K562 (cell line): ENCODE data around the gene CD74. TPM values are rescaled to one million over a fixed set of nuclear protein-coding genes. Genes with fewer than 3 reads are reported as not detected.

ENCODE experiments used
- ATAC-seq: fragments of 200-7000 bp; cut with Tn5 transposase; 3 replicates; pipeline ENCODE4 v1.9.1; 2020; ENCODE audit warnings: moderate library complexity
- BruUV-seq: library from RNA; stranded (reverse); fragments of 400-500 nt; replicated peaks from 2 replicates; lab custom pipeline; 2021; lab: Mats Ljungman, UMichigan
- CTCF ChIA-PET: fragments of 300-600 bp; formaldehyde crosslinking; extraction: SDS; loops from one replicate; lab custom pipeline; 2021; ENCODE audit warnings: low intra/inter-chr PET ratio; lab: Yijun Ruan, JAX
- POLR2A ChIA-PET: fragments of 300-600, 350-650 bp; sonication (Branson Sonifier 250); formaldehyde crosslinking; extraction: SDS; loops from one replicate; lab custom pipeline; 2021; ENCODE audit warnings: antibody characterized with exemption, inconsistent platforms; lab: Yijun Ruan, JAX
- DNase-seq, 4 experiments: peaks; one replicate each; pipeline versions ENCODE4 v3.0.0 to v3.0.0-alpha.2; 2011 to 2018; ENCODE audit warnings: low spot score in 3 of 4, mixed read lengths in 3 of 4; ENCODE audit errors: extremely low read depth in 1 of 4
- FAIRE-seq: peaks from 2 replicates; lab custom pipeline; 2011; peaks lifted over from hg19 to GRCh38; lab: Jason Lieb, UNC
- H2AFZ ChIP-seq: 2 replicates; pipeline ENCODE4 v1.6.0; 2011; ENCODE audit warnings: low read depth, low read length, control low read depth, inconsistent platforms
- H3K27ac ChIP-seq: fragments of 200-600 bp; 3 replicates; pipeline ENCODE4 v1.8.0; 2011; ENCODE audit warnings: low read depth, mild to moderate bottlenecking, control low read depth, inconsistent platforms, low read length, moderate library complexity, mixed read lengths; ENCODE audit errors: extremely low read depth
- H3K27me3 ChIP-seq, 2 experiments: fragments of 300-600 bp in 1 of 2; 2 replicates in 1 of 2; 3 replicates in 1 of 2; pipeline versions ENCODE4 v1.6.0 to v1.8.0; 2011; ENCODE audit warnings: inconsistent platforms in 2 of 2, low read length in 2 of 2, mild to moderate bottlenecking in 1 of 2, mixed read lengths in 1 of 2, moderate library complexity in 1 of 2; ENCODE audit not compliant: control insufficient read depth in 2 of 2, insufficient read depth in 2 of 2
- H3K36me3 ChIP-seq: fragments of 300-600 bp; 3 replicates; pipeline ENCODE4 v1.8.0; 2011; ENCODE audit warnings: mild to moderate bottlenecking, low read length, inconsistent platforms; ENCODE audit not compliant: control insufficient read depth, insufficient read depth
- H3K4me1 ChIP-seq, 2 experiments: fragments of 200-600 bp in 1 of 2; replicated peaks in 1 of 2; 2 replicates in 1 of 2; 3 replicates in 1 of 2; pipeline versions ENCODE4 v1.5.1 to v1.8.0; 2011; ENCODE audit warnings: inconsistent platforms in 2 of 2, low read length in 2 of 2, mild to moderate bottlenecking in 1 of 2, mixed read lengths in 1 of 2, moderate library complexity in 1 of 2; ENCODE audit not compliant: control insufficient read depth in 2 of 2, insufficient read depth in 2 of 2
- H3K4me2 ChIP-seq: 2 replicates; pipeline ENCODE4 v1.6.1; 2011; ENCODE audit warnings: low read length, control low read depth, inconsistent platforms, mixed read lengths; ENCODE audit not compliant: insufficient read depth
- H3K4me3 ChIP-seq: fragments of 200-600 bp; sonication (generic), shearing (Covaris generic); 2 replicates; pipeline ENCODE4 v1.5.1; 2016; ENCODE audit warnings: control low read depth, inconsistent platforms
- H3K79me2 ChIP-seq: fragments of 200-600 bp; 3 replicates; pipeline ENCODE4 v1.8.0; 2011; ENCODE audit warnings: low read length, inconsistent platforms; ENCODE audit not compliant: control insufficient read depth, insufficient read depth
- H3K9ac ChIP-seq, 2 experiments: 2 replicates each; pipeline versions ENCODE4 v1.6.0 to v1.6.1; 2011; ENCODE audit warnings: low read depth in 2 of 2, low read length in 2 of 2, control low read depth in 1 of 2, inconsistent platforms in 1 of 2, mild to moderate bottlenecking in 1 of 2, mixed read lengths in 1 of 2; ENCODE audit not compliant: insufficient read depth in 1 of 2
- H3K9me1 ChIP-seq: one replicate; pipeline ENCODE4 v1.6.0; 2011; ENCODE audit warnings: inconsistent platforms, mild to moderate bottlenecking, low read length, moderate library complexity; ENCODE audit not compliant: control insufficient read depth, insufficient read depth
- H3K9me3 ChIP-seq: replicated peaks from 2 replicates; pipeline ENCODE4 v1.5.1; 2011; ENCODE audit warnings: low read depth, low read length, inconsistent platforms; ENCODE audit not compliant: control insufficient read depth, insufficient read depth
- H4K20me1 ChIP-seq: replicated peaks from 2 replicates; pipeline ENCODE4 v1.6.1; 2011; ENCODE audit warnings: low read length, inconsistent platforms, mixed read lengths; ENCODE audit not compliant: control insufficient read depth, insufficient read depth
- DPF2 ChIP-seq: fragments of 450-650 bp; IDR thresholded peaks from 2 replicates; pipeline ENCODE4 v1.6.1; 2016
- FUS ChIP-seq: fragments of 200-400 bp; formaldehyde crosslinking; optimal IDR thresholded peaks from 2 replicates; pipeline ENCODE3; 2017; ENCODE audit warnings: low read depth, low read length
- NCOA4 ChIP-seq: fragments of 450-650 bp; IDR thresholded peaks from 2 replicates; pipeline ENCODE4 v1.6.1; 2018; ENCODE audit warnings: mild to moderate bottlenecking; ENCODE audit not compliant: partially characterized antibody
- SMARCA5 ChIP-seq: fragments of 450-650 bp; IDR thresholded peaks from 2 replicates; pipeline ENCODE4 v1.6.1; 2016
- SRF ChIP-seq, 2 experiments: fragments of 250-450, 450-650 bp in 1 of 2; sonication (Bioruptor Pico) in 1 of 2; sonication (generic) in 1 of 2; formaldehyde crosslinking; IDR thresholded peaks; 2 replicates each; pipeline versions ENCODE4 v1.5.0 to v1.5.1; 2020 to 2022; ENCODE audit warnings: mild to moderate bottlenecking in 1 of 2, missing genetic modification reagents in 1 of 2
- SRSF1 ChIP-seq: fragments of 200-400 bp; formaldehyde crosslinking; IDR thresholded peaks from 2 replicates; pipeline ENCODE4 v1.6.1; 2017; ENCODE audit warnings: mild to moderate bottlenecking, low read depth, low read length, moderate library complexity
- STAT5B ChIP-seq: fragments of 250-450 bp; sonication (Bioruptor Pico); IDR thresholded peaks from 2 replicates; pipeline ENCODE4 v1.8.0; 2021; ENCODE audit warnings: mild to moderate bottlenecking, inconsistent platforms
- TCFL5 ChIP-seq: fragments of 250-450 bp; sonication (Bioruptor Pico); conservative IDR thresholded peaks from 2 replicates; pipeline ENCODE4 v1.6.1; 2021; ENCODE audit warnings: mild to moderate bottlenecking, moderate library complexity, matching md5 sums
- THRA ChIP-seq: fragments of 450-650 bp; IDR thresholded peaks from 2 replicates; pipeline ENCODE4 v1.6.1; 2017; ENCODE audit warnings: mild to moderate bottlenecking, moderate library complexity
- VEZF1 ChIP-seq: fragments of 200-800 bp; sonication (Bioruptor generic); IDR thresholded peaks from 2 replicates; pipeline ENCODE4 v1.6.1; 2017; ENCODE audit warnings: missing genetic modification characterization, missing compliant biosample characterization
- ZFX ChIP-seq: sonication (generic); formaldehyde crosslinking; IDR thresholded peaks from 2 replicates; pipeline ENCODE4 v1.8.0; 2022; ENCODE audit warnings: mild to moderate bottlenecking, missing genetic modification reagents, moderate library complexity
- ZNF583 ChIP-seq: fragments of 250-450 bp; sonication (Bioruptor Pico); IDR thresholded peaks from 2 replicates; pipeline ENCODE4 v1.4.0; 2020
- ZNF79 ChIP-seq: fragments of 250-450 bp; sonication (Bioruptor Pico); IDR thresholded peaks from 2 replicates; pipeline ENCODE4 v1.4.0; 2020; ENCODE audit warnings: low read depth, mild to moderate bottlenecking, moderate library complexity
- whole genome bisulfite sequencing: fragments of 100-300 bp; shearing (Covaris generic); methylation state at CpG from one replicate; pipeline ENCODE4 v1.1.6; 2016; ENCODE audit warnings: low coverage, mixed read lengths; ENCODE audit not compliant: insufficient coverage; ENCODE audit errors: missing lambda C conversion rate; 5-methylcytosine and 5-hydroxymethylcytosine counted together
- in situ Hi-C: fragments of 300-500 bp; cut with MboI; formaldehyde crosslinking; loops from 4 replicates; pipeline ENCODE4 v1.15.0; 2018; ENCODE audit warnings: inconsistent platforms, mixed read lengths
- intact Hi-C: fragments of 100-400 bp; cut with micrococcal nuclease; formaldehyde crosslinking; loops from 2 replicates; pipeline ENCODE4 v1.14.2; 2022
- polyA plus RNA-seq, 8 experiments: library from polyadenylated mRNA; depleted of rRNA in 4 of 8; stranded (reverse) in 5 of 8; unstranded in 3 of 8; fragments of >200 nt; fragmentation: Nextera tagmentation in 2 of 8; fragmentation: Illumina TruSeq in 1 of 8; extraction: Ambion mirVana in 2 of 8; extraction: Trizol in 1 of 8; gene quantifications; 2 replicates each; pipeline versions ENCODE4 v1.2.1 to v1.2.3, GENCODE V29; 2011 to 2014; ENCODE audit warnings: inconsistent platforms in 1 of 8, missing spikeins in 1 of 8
- total RNA-seq, 7 experiments: library from RNA; depleted of rRNA in 6 of 7; stranded (reverse); fragments of >200 nt in 6 of 7; fragmentation: Illumina TruSeq in 2 of 7; extraction: Trizol in 2 of 7; gene quantifications; 2 replicates each; pipeline versions ENCODE4 v1.2.1 to v1.2.3, GENCODE V29; 2011 to 2021; ENCODE audit warnings: low replicate concordance in 1 of 7
- TF ChIP-seq, protein P1 (sequence below): sonication (generic); formaldehyde crosslinking; IDR thresholded peaks from 2 replicates; pipeline ENCODE4 v1.8.0; 2022; ENCODE audit warnings: mild to moderate bottlenecking, missing genetic modification reagents

The CD74 gene
- total and polyA plus RNA-seq, 9 of the 15 experiments (the other 6 are each of a cell fraction or from before 2014, with no cell fraction given) = 0.07 to 4.8 (median 0.32) TPM

GRCh38 chr5:150357326-150358260, 55.1 kb downstream of the CD74 start, which contains the start of gene TCOF1:
Gene TCOF1, plus strand, starts transcription at chr5:150357697. Its CDS starts 50 bp downstream, at chr5:150357747.
- DNase-seq (peak; percentile 97 to 98 (median 98)), FAIRE-seq (peak; percentile 90), ATAC-seq (peak; percentile 99)
- peaks cover 12% of the 10 kb centered on the region for H4K20me1 ChIP-seq
- peak within 1 kb of the TSS; percentile 82 to 95 for H3K9ac ChIP-seq
- peak within 1 kb of the TSS; percentile 87 for H2AFZ ChIP-seq
- intact Hi-C loops (loop anchor here (10.0 kb wide), 1 partner anchor 333 kb away; no protein-coding TSS in a partner anchor), in situ Hi-C loops (no loop called here)
- H3K79me2 ChIP-seq = peaks cover 47% of the 10 kb centered on the region
- ChIA-PET CTCF (no interaction called here), POLR2A (interaction anchor here (1.0 kb wide), 1 partner anchor 20 kb away, joined by 3 read pairs; no protein-coding TSS in a partner anchor)
- H3K4me1 ChIP-seq = peaks cover 13 to 14% of the 10 kb centered on the region in 2 experiments; a peak in 4 of 5 replicates
- H3K9me1 ChIP-seq = no peaks in the 10 kb centered on the region
- under 1% methylated on average over 57 of the region's 90 CpGs for WGBS
- H3K36me3 ChIP-seq = peaks cover 40% of the 10 kb centered on the region
- TSS peak; percentile 61 for BruUV-seq
- H3K4me2 ChIP-seq = peak within 1 kb of the TSS; percentile 89
- H3K4me3 ChIP-seq = peak within 1 kb of the TSS; percentile 74
- peaks cover 6% of the 10 kb centered on the region in 2 experiments; a peak in 3 of 5 replicates for H3K27me3 ChIP-seq
- peak within 1 kb of the TSS; percentile 74 for H3K27ac ChIP-seq
- H3K9me3 ChIP-seq = no peaks in the 10 kb centered on the region
- no peak for TF ChIP-seq SMARCA5
- TF ChIP-seq STAT5B (CRISPR knock-in tag) = no peak
- peak; percentile 84 for TF ChIP-seq ZFX (CRISPR knock-in tag)
- no peak for TF ChIP-seq THRA
- TF ChIP-seq DPF2 = no peak
- TF ChIP-seq, protein P1, sequence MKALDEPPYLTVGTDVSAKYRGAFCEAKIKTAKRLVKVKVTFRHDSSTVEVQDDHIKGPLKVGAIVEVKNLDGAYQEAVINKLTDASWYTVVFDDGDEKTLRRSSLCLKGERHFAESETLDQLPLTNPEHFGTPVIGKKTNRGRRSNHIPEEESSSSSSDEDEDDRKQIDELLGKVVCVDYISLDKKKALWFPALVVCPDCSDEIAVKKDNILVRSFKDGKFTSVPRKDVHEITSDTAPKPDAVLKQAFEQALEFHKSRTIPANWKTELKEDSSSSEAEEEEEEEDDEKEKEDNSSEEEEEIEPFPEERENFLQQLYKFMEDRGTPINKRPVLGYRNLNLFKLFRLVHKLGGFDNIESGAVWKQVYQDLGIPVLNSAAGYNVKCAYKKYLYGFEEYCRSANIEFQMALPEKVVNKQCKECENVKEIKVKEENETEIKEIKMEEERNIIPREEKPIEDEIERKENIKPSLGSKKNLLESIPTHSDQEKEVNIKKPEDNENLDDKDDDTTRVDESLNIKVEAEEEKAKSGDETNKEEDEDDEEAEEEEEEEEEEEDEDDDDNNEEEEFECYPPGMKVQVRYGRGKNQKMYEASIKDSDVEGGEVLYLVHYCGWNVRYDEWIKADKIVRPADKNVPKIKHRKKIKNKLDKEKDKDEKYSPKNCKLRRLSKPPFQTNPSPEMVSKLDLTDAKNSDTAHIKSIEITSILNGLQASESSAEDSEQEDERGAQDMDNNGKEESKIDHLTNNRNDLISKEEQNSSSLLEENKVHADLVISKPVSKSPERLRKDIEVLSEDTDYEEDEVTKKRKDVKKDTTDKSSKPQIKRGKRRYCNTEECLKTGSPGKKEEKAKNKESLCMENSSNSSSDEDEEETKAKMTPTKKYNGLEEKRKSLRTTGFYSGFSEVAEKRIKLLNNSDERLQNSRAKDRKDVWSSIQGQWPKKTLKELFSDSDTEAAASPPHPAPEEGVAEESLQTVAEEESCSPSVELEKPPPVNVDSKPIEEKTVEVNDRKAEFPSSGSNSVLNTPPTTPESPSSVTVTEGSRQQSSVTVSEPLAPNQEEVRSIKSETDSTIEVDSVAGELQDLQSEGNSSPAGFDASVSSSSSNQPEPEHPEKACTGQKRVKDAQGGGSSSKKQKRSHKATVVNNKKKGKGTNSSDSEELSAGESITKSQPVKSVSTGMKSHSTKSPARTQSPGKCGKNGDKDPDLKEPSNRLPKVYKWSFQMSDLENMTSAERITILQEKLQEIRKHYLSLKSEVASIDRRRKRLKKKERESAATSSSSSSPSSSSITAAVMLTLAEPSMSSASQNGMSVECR (CRISPR knock-in tag) = peak; percentile 46
- TF ChIP-seq VEZF1 (CRISPR knock-in tag) = peak; percentile 75
- TF ChIP-seq SRSF1 = no peak
- TF ChIP-seq NCOA4 = no peak
- no peak for TF ChIP-seq ZNF79 (CRISPR knock-in tag)
- peak; percentile 40 for TF ChIP-seq FUS
- no peak for TF ChIP-seq TCFL5 (CRISPR knock-in tag)
- TF ChIP-seq SRF (CRISPR knock-in tag; IDR thresholded peaks at IDR 0.05) = no peak; a peak in 1 of 4 replicates
- TF ChIP-seq ZNF583 (CRISPR knock-in tag) = no peak
